Activated B cell treated with CpG ODN at 0.5 μM for 24 hours (primary cell): ENCODE measurements around the gene CAST. TPM values are rescaled to one million over a fixed set of nuclear protein-coding genes. Genes with fewer than 3 reads are reported as not detected.

Experiments used
- ATAC-seq: fragments of 200-7000 bp; cut with Tn5 transposase; one replicate; pipeline ENCODE4 v1.10.0; 2021; ENCODE audit warnings: low read depth, mild to moderate bottlenecking, moderate library complexity
- CTCF ChIA-PET: fragments of 350-600 bp; sonication (Branson Sonifier 250); formaldehyde crosslinking; loops from one replicate; lab custom pipeline; 2021; ENCODE audit warnings: antibody characterized with exemption; lab: Charles Lee
- POLR2A ChIA-PET: fragments of 350-600 bp; sonication (Branson Sonifier 250); formaldehyde crosslinking; loops from one replicate; lab custom pipeline; 2021; ENCODE audit warnings: antibody characterized with exemption; lab: Charles Lee
- DNase-seq: peaks from one replicate; pipeline ENCODE4 v3.0.0; 2022
- H3K27ac Mint-ChIP-seq: one replicate; pipeline ENCODE4 v1.8.0; 2020; ENCODE audit warnings: mixed read lengths
- H3K27me3 Mint-ChIP-seq: one replicate; pipeline ENCODE4 v1.8.0; 2021; ENCODE audit warnings: mixed read lengths
- H3K36me3 Mint-ChIP-seq: one replicate; pipeline ENCODE4 v1.8.0; 2021; ENCODE audit warnings: low read depth, mixed read lengths
- H3K4me1 Mint-ChIP-seq: one replicate; pipeline ENCODE4 v1.8.0; 2021; ENCODE audit warnings: mixed read lengths
- H3K4me3 Mint-ChIP-seq: one replicate; pipeline ENCODE4 v1.8.0; 2020; ENCODE audit warnings: mild to moderate bottlenecking, mixed read lengths
- H3K9me3 Mint-ChIP-seq: one replicate; pipeline ENCODE4 v1.8.0; 2020; ENCODE audit warnings: mixed read lengths
- CTCF ChIP-seq: fragments of 200-600 bp; IDR thresholded peaks from one replicate; pipeline ENCODE4 v1.8.0; 2022; ENCODE audit warnings: antibody characterized with exemption, mild to moderate bottlenecking
- intact Hi-C: fragments of 100-400 bp; cut with micrococcal nuclease; formaldehyde crosslinking; loops from one replicate; pipeline ENCODE4 v1.15.1; 2024
- total RNA-seq: library from RNA; stranded (reverse); gene quantifications from 2 replicates; pipeline ENCODE4 v1.2.3, GENCODE V29; 2022

Gene CAST
- total RNA-seq, 1 donor from 2014 or later, result 211 TPM

GRCh38 chr5:96729156-96729555 lies 67.0 kb downstream of the CAST start:
- Mint-ChIP-seq H3K4me1 (peaks cover 3% of the 10 kb centered on the region), H3K9me3 (no peaks in the 10 kb centered on the region), H3K4me3 (no peak overlapping the region), H3K36me3 (peaks cover 65% of the 10 kb centered on the region), H3K27ac (no peak overlapping the region), H3K27me3 (no peaks in the 10 kb centered on the region)
- POLR2A ChIA-PET, result no interaction called here
- intact Hi-C loops, result loop anchor here (1.0 to 10.0 kb wide), 2 partner anchors 115 to 384 kb away; no protein-coding TSS in a partner anchor
- no peak for TF ChIP-seq CTCF
- DNase-seq (no peak), ATAC-seq (no peak)
- CTCF ChIA-PET, result interaction anchor here (4.2 kb wide), 1 partner anchor 115 kb away, joined by 21 read pairs; no protein-coding TSS in a partner anchor

- Mint-ChIP-seq H3K36me3 (peaks cover 67% of the 10 kb centered on the region), H3K27ac (no peak overlapping the region), H3K4me3 (no peak overlapping the region), H3K27me3 (no peaks in the 10 kb centered on the region), H3K4me1 (peaks cover 11% of the 10 kb centered on the region), H3K9me3 (no peaks in the 10 kb centered on the region)
- intact Hi-C loops, result no loop called here
- TF ChIP-seq CTCF, result no peak
- ChIA-PET CTCF (interaction anchor here (1.0 to 4.2 kb wide), 2 partner anchors 9 to 116 kb away, joined by 3 to 21 read pairs; no protein-coding TSS in a partner anchor), POLR2A (interaction anchor here (0.7 kb wide), 1 partner anchor 759 kb away, joined by 5 read pairs; no protein-coding TSS in a partner anchor)
- ATAC-seq, result no peak
- DNase-seq, result no peak
Observed at GRCh38 chr5:96730586-96730985, 68.4 kb downstream of the CAST start.

GRCh38 chr5:96733771-96734500 lies 71.8 kb downstream of the CAST start:
- peaks cover 78% of the 10 kb centered on the region for H3K36me3 Mint-ChIP-seq
- POLR2A ChIA-PET, result no interaction called here
- H3K27me3 Mint-ChIP-seq, result no peaks in the 10 kb centered on the region
- CTCF ChIA-PET, result no interaction called here
- H3K4me1 Mint-ChIP-seq, result peaks cover 11% of the 10 kb centered on the region
- DNase-seq (no peak), ATAC-seq (no peak)
- intact Hi-C loops, result no loop called here
- H3K4me3 Mint-ChIP-seq, result no peak overlapping the region
- H3K9me3 Mint-ChIP-seq, result no peaks in the 10 kb centered on the region
- H3K27ac Mint-ChIP-seq, result peak overlapping the region; percentile 9
- TF ChIP-seq CTCF, result no peak

- H3K27me3 Mint-ChIP-seq, result no peaks in the 10 kb centered on the region
- H3K36me3 Mint-ChIP-seq, result peaks cover 73% of the 10 kb centered on the region
- ChIA-PET POLR2A (no interaction called here), CTCF (no interaction called here)
- no peak for TF ChIP-seq CTCF
- DNase-seq (no peak), ATAC-seq (no peak)
- peaks cover 11% of the 10 kb centered on the region for H3K4me1 Mint-ChIP-seq
- intact Hi-C loops, result no loop called here
- H3K4me3 Mint-ChIP-seq, result no peak overlapping the region
- H3K27ac Mint-ChIP-seq, result no peak overlapping the region
- no peaks in the 10 kb centered on the region for H3K9me3 Mint-ChIP-seq
Observed at GRCh38 chr5:96734871-96735325, 72.7 kb downstream of the CAST start.

GRCh38 chr5:96736937-96737336 lies 74.8 kb downstream of the CAST start:
- POLR2A ChIA-PET, result no interaction called here
- Mint-ChIP-seq H3K4me3 (no peak overlapping the region), H3K27me3 (no peaks in the 10 kb centered on the region), H3K4me1 (peaks cover 16% of the 10 kb centered on the region), H3K27ac (no peak overlapping the region), H3K36me3 (peaks cover 80% of the 10 kb centered on the region), H3K9me3 (no peaks in the 10 kb centered on the region)
- TF ChIP-seq CTCF, result no peak
- intact Hi-C loops, result no loop called here
- CTCF ChIA-PET, result no interaction called here
- ATAC-seq (no peak), DNase-seq (no peak)
